K562 (cell line): Measurements from ENCODE around the gene DNAJB2. TPM values are rescaled to one million over a fixed set of nuclear protein-coding genes. Genes with fewer than 3 reads are reported as not detected.
A peak's percentile ranks its signal among the peaks of the same experiment; 100 is the strongest.

Source experiments
- ATAC-seq: fragments of 200-7000 bp; cut with Tn5 transposase; 3 replicates; pipeline ENCODE4 v1.9.1; 2020; ENCODE audit warnings: moderate library complexity
- BruUV-seq: library from RNA; stranded (reverse); fragments of 400-500 nt; replicated peaks from 2 replicates; lab custom pipeline; 2021; lab: Mats Ljungman, UMichigan
- CTCF ChIA-PET: fragments of 300-600 bp; formaldehyde crosslinking; extraction: SDS; loops from one replicate; lab custom pipeline; 2021; ENCODE audit warnings: low intra/inter-chr PET ratio; lab: Yijun Ruan, JAX
- POLR2A ChIA-PET: fragments of 300-600, 350-650 bp; sonication (Branson Sonifier 250); formaldehyde crosslinking; extraction: SDS; loops from one replicate; lab custom pipeline; 2021; ENCODE audit warnings: antibody characterized with exemption, inconsistent platforms; lab: Yijun Ruan, JAX
- DNase-seq, 4 experiments: peaks; one replicate each; pipeline versions ENCODE4 v3.0.0 to v3.0.0-alpha.2; 2011 to 2018; ENCODE audit warnings: low spot score in 3 of 4, mixed read lengths in 3 of 4; ENCODE audit errors: extremely low read depth in 1 of 4
- FAIRE-seq: peaks from 2 replicates; lab custom pipeline; 2011; peaks lifted over from hg19 to GRCh38; lab: Jason Lieb, UNC
- H2AFZ ChIP-seq: 2 replicates; pipeline ENCODE4 v1.6.0; 2011; ENCODE audit warnings: low read depth, low read length, control low read depth, inconsistent platforms
- H3K27ac ChIP-seq: fragments of 200-600 bp; 3 replicates; pipeline ENCODE4 v1.8.0; 2011; ENCODE audit warnings: low read depth, mild to moderate bottlenecking, control low read depth, inconsistent platforms, low read length, moderate library complexity, mixed read lengths; ENCODE audit errors: extremely low read depth
- H3K27me3 ChIP-seq, 2 experiments: fragments of 300-600 bp in 1 of 2; 2 replicates in 1 of 2; 3 replicates in 1 of 2; pipeline versions ENCODE4 v1.6.0 to v1.8.0; 2011; ENCODE audit warnings: inconsistent platforms in 2 of 2, low read length in 2 of 2, mild to moderate bottlenecking in 1 of 2, mixed read lengths in 1 of 2, moderate library complexity in 1 of 2; ENCODE audit not compliant: control insufficient read depth in 2 of 2, insufficient read depth in 2 of 2
- H3K36me3 ChIP-seq: fragments of 300-600 bp; 3 replicates; pipeline ENCODE4 v1.8.0; 2011; ENCODE audit warnings: mild to moderate bottlenecking, low read length, inconsistent platforms; ENCODE audit not compliant: control insufficient read depth, insufficient read depth
- H3K4me1 ChIP-seq, 2 experiments: fragments of 200-600 bp in 1 of 2; replicated peaks in 1 of 2; 2 replicates in 1 of 2; 3 replicates in 1 of 2; pipeline versions ENCODE4 v1.5.1 to v1.8.0; 2011; ENCODE audit warnings: inconsistent platforms in 2 of 2, low read length in 2 of 2, mild to moderate bottlenecking in 1 of 2, mixed read lengths in 1 of 2, moderate library complexity in 1 of 2; ENCODE audit not compliant: control insufficient read depth in 2 of 2, insufficient read depth in 2 of 2
- H3K4me2 ChIP-seq: 2 replicates; pipeline ENCODE4 v1.6.1; 2011; ENCODE audit warnings: low read length, control low read depth, inconsistent platforms, mixed read lengths; ENCODE audit not compliant: insufficient read depth
- H3K4me3 ChIP-seq: fragments of 200-600 bp; sonication (generic), shearing (Covaris generic); 2 replicates; pipeline ENCODE4 v1.5.1; 2016; ENCODE audit warnings: control low read depth, inconsistent platforms
- H3K79me2 ChIP-seq: fragments of 200-600 bp; 3 replicates; pipeline ENCODE4 v1.8.0; 2011; ENCODE audit warnings: low read length, inconsistent platforms; ENCODE audit not compliant: control insufficient read depth, insufficient read depth
- H3K9ac ChIP-seq, 2 experiments: 2 replicates each; pipeline versions ENCODE4 v1.6.0 to v1.6.1; 2011; ENCODE audit warnings: low read depth in 2 of 2, low read length in 2 of 2, control low read depth in 1 of 2, inconsistent platforms in 1 of 2, mild to moderate bottlenecking in 1 of 2, mixed read lengths in 1 of 2; ENCODE audit not compliant: insufficient read depth in 1 of 2
- H3K9me1 ChIP-seq: one replicate; pipeline ENCODE4 v1.6.0; 2011; ENCODE audit warnings: inconsistent platforms, mild to moderate bottlenecking, low read length, moderate library complexity; ENCODE audit not compliant: control insufficient read depth, insufficient read depth
- H3K9me3 ChIP-seq: replicated peaks from 2 replicates; pipeline ENCODE4 v1.5.1; 2011; ENCODE audit warnings: low read depth, low read length, inconsistent platforms; ENCODE audit not compliant: control insufficient read depth, insufficient read depth
- H4K20me1 ChIP-seq: replicated peaks from 2 replicates; pipeline ENCODE4 v1.6.1; 2011; ENCODE audit warnings: low read length, inconsistent platforms, mixed read lengths; ENCODE audit not compliant: control insufficient read depth, insufficient read depth
- SPI1 ChIP-seq: IDR thresholded peaks from 2 replicates; pipeline ENCODE4 v1.6.1; 2011; ENCODE audit warnings: low read depth, low read length, control low read depth, borderline replicate concordance
- WGBS: fragments of 100-300 bp; shearing (Covaris generic); methylation state at CpG from one replicate; pipeline ENCODE4 v1.1.6; 2016; ENCODE audit warnings: low coverage, mixed read lengths; ENCODE audit not compliant: insufficient coverage; ENCODE audit errors: missing lambda C conversion rate; 5-methylcytosine and 5-hydroxymethylcytosine counted together
- in situ Hi-C: fragments of 300-500 bp; cut with MboI; formaldehyde crosslinking; loops from 4 replicates; pipeline ENCODE4 v1.15.0; 2018; ENCODE audit warnings: inconsistent platforms, mixed read lengths
- intact Hi-C: fragments of 100-400 bp; cut with micrococcal nuclease; formaldehyde crosslinking; loops from 2 replicates; pipeline ENCODE4 v1.14.2; 2022
- polyA plus RNA-seq, 8 experiments: library from polyadenylated mRNA; depleted of rRNA in 4 of 8; stranded (reverse) in 5 of 8; unstranded in 3 of 8; fragments of >200 nt; fragmentation: Nextera tagmentation in 2 of 8; fragmentation: Illumina TruSeq in 1 of 8; extraction: Ambion mirVana in 2 of 8; extraction: Trizol in 1 of 8; gene quantifications; 2 replicates each; pipeline versions ENCODE4 v1.2.1 to v1.2.3, GENCODE V29; 2011 to 2014; ENCODE audit warnings: inconsistent platforms in 1 of 8, missing spikeins in 1 of 8
- total RNA-seq, 7 experiments: library from RNA; depleted of rRNA in 6 of 7; stranded (reverse); fragments of >200 nt in 6 of 7; fragmentation: Illumina TruSeq in 2 of 7; extraction: Trizol in 2 of 7; gene quantifications; 2 replicates each; pipeline versions ENCODE4 v1.2.1 to v1.2.3, GENCODE V29; 2011 to 2021; ENCODE audit warnings: low replicate concordance in 1 of 7
- TF ChIP-seq, protein P1 (sequence below), 2 experiments: fragments of 150-350 bp in 1 of 2; IDR thresholded peaks; 2 replicates each; pipeline ENCODE4 v1.6.1; 2012 to 2016; ENCODE audit warnings: low read depth in 2 of 2, low read length in 2 of 2, mild to moderate bottlenecking in 1 of 2, moderate library complexity in 1 of 2

Gene DNAJB2
- total and polyA plus RNA-seq, 9 of the 15 experiments (the other 6 are each of a cell fraction or from before 2014, with no cell fraction given) = 0.08 to 3.0 (median 2.2) TPM; not detected in 1

DNA sequence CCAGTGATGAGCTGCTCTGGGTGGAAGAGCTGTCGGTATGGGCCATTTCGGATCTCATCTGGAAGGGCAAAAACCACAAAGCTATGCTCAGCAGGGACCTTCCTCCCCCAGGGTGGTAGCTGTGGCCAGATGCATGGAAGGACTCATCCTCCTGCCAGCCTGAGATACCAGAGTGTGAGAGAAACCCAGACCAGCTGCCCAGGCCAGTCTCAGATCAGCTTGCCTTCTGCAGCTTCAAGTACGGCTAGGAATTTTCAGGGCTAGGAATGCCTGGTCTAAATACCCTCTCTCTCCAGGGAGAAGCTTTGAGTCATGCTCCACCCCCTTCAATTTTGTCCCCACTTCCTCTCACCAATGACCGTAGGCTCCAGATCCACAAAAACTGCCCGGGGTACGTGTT, 27.5 kb upstream of the DNAJB2 start:
- in situ Hi-C loops = no loop called here
- peak; percentile 19 for FAIRE-seq

More for the DNA sequence above, 27.5 kb upstream of the DNAJB2 start:
- 63% methylated on average over 5 of the region's 6 CpGs for WGBS
- no peak overlapping the region for H2AFZ ChIP-seq
- no peak for DNase-seq
- H3K36me3 ChIP-seq = peaks cover 55% of the 10 kb centered on the region
- 0 out of 5 replicates have a peak, but pooled peaks cover 0 to 4% of the 10 kb centered on the region in 2 experiments for H3K27me3 ChIP-seq
- peaks cover 27% of the 10 kb centered on the region for H3K79me2 ChIP-seq
- no peaks in the 10 kb centered on the region for H3K9me1 ChIP-seq
- no TSS peak for BruUV-seq
- H3K9me3 ChIP-seq = no peaks in the 10 kb centered on the region
- intact Hi-C loops = loop anchor here (2.0 kb wide), 1 partner anchor 27 kb away; the partner anchor contains the start of gene DNAJB2
- H4K20me1 ChIP-seq = 0 out of 2 replicates have a peak, but pooled peaks cover 3% of the 10 kb centered on the region
- peaks cover 19 to 49% of the 10 kb centered on the region in 2 experiments; a peak in 4 of 5 replicates for H3K4me1 ChIP-seq
- TF ChIP-seq, protein P1, sequence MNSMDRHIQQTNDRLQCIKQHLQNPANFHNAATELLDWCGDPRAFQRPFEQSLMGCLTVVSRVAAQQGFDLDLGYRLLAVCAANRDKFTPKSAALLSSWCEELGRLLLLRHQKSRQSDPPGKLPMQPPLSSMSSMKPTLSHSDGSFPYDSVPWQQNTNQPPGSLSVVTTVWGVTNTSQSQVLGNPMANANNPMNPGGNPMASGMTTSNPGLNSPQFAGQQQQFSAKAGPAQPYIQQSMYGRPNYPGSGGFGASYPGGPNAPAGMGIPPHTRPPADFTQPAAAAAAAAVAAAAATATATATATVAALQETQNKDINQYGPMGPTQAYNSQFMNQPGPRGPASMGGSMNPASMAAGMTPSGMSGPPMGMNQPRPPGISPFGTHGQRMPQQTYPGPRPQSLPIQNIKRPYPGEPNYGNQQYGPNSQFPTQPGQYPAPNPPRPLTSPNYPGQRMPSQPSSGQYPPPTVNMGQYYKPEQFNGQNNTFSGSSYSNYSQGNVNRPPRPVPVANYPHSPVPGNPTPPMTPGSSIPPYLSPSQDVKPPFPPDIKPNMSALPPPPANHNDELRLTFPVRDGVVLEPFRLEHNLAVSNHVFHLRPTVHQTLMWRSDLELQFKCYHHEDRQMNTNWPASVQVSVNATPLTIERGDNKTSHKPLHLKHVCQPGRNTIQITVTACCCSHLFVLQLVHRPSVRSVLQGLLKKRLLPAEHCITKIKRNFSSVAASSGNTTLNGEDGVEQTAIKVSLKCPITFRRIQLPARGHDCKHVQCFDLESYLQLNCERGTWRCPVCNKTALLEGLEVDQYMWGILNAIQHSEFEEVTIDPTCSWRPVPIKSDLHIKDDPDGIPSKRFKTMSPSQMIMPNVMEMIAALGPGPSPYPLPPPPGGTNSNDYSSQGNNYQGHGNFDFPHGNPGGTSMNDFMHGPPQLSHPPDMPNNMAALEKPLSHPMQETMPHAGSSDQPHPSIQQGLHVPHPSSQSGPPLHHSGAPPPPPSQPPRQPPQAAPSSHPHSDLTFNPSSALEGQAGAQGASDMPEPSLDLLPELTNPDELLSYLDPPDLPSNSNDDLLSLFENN (IDR thresholded peaks at IDR 0.05; ENCODE audit: low read depth in 2 of 2, low read length in 2 of 2) = no peak
- peak; percentile 39; the same call in 1 of the 2 replicates for TF ChIP-seq SPI1
- no peak for ATAC-seq
- H3K4me2 ChIP-seq = 0 out of 2 replicates have a peak overlapping the region, but pooled peaks have one; percentile 82
- H3K27ac ChIP-seq = no peak overlapping the region
- ChIA-PET CTCF (no interaction called here), POLR2A (interaction anchor here (0.6 to 1.5 kb wide), 9 partner anchors 10 to 198 kb away, joined by 3 to 7 read pairs (median 4); partner anchors contain the start of genes ANKZF1, ATG9A and DNAJB2)
- H3K9ac ChIP-seq = peak overlapping the region in 1 of 2 experiments; percentile 92; a peak in 1 of 4 replicates
- H3K4me3 ChIP-seq = no peak overlapping the region
